ENCODE data around the gene TMEM204. TPM values are rescaled to one million over a fixed set of nuclear protein-coding genes. Genes with fewer than 3 reads are reported as not detected.

The TMEM204 gene
- total and polyA plus RNA-seq, 2 donors (not counting 1 experiment from before 2014, with no cell fraction given), result 10.9 to 12.4 TPM

- DNase-seq (ENCODE audit: low read depth in 2 of 2), result no peak
- Histone ChIP-seq H3K79me2 (ENCODE audit: control insufficient read depth, insufficient read depth, low read length) (no peaks in the 10 kb centered on the region), H3K4me3 (replicated peaks in 1 of 4; ENCODE audit: control extremely low read depth in 1 of 4, insufficient read depth in 1 of 4, low read depth in 3 of 4, low read length in 4 of 4) (no peak overlapping the region), H3K9ac (ENCODE audit: insufficient read depth, low read length) (no peak overlapping the region), H3K36me3 (ENCODE audit: control insufficient read depth, insufficient read depth, low read length) (peaks cover 3% of the 10 kb centered on the region), H3K4me2 (ENCODE audit: extremely low read depth, insufficient read depth, low read length) (no peak overlapping the region), H3K27ac (ENCODE audit: insufficient read depth, low read length) (no peak overlapping the region), H3K9me3 (ENCODE audit: control insufficient read depth, insufficient read depth, low read depth, low read length) (no peaks in the 10 kb centered on the region), H3K4me1 (ENCODE audit: control insufficient read depth, extremely low read depth, insufficient read depth, low read length) (no peaks in the 10 kb centered on the region), H4K20me1 (ENCODE audit: control insufficient read depth, extremely low read depth, insufficient read depth, low read length) (no peaks in the 10 kb centered on the region), H2AFZ (ENCODE audit: low read length) (no peak overlapping the region), H3K27me3 (ENCODE audit: control insufficient read depth, insufficient read depth, low read length) (no peaks in the 10 kb centered on the region)
- TF ChIP-seq EZH2 (IDR thresholded peaks at IDR 0.05; ENCODE audit: low read length, missing control alignments) (no peak), CTCF (conservative IDR thresholded peaks at IDR 0.05 in 1 of 2, IDR thresholded peaks at IDR 0.05 in 1 of 2; ENCODE audit: low read depth in 1 of 2, low read length in 2 of 2) (no peak)
Measured at GRCh38 chr16:1561266-1561665, 27.8 kb downstream of the TMEM204 start.

GRCh38 chr16:1561836-1562235, 28.4 kb downstream of the TMEM204 start:
- H3K4me1 ChIP-seq (ENCODE audit: control insufficient read depth, extremely low read depth, insufficient read depth, low read length), result no peaks in the 10 kb centered on the region
- no peak overlapping the region for H3K4me2 ChIP-seq (ENCODE audit: extremely low read depth, insufficient read depth, low read length)
- no peak overlapping the region for H2AFZ ChIP-seq (ENCODE audit: low read length)
- H4K20me1 ChIP-seq (ENCODE audit: control insufficient read depth, extremely low read depth, insufficient read depth, low read length), result no peaks in the 10 kb centered on the region
- no peaks in the 10 kb centered on the region for H3K27me3 ChIP-seq (ENCODE audit: control insufficient read depth, insufficient read depth, low read length)
- no peak overlapping the region for H3K27ac ChIP-seq (ENCODE audit: insufficient read depth, low read length)
- H3K4me3 ChIP-seq (replicated peaks in 1 of 4; ENCODE audit: control extremely low read depth in 1 of 4, insufficient read depth in 1 of 4, low read depth in 3 of 4, low read length in 4 of 4), result no peak overlapping the region
- TF ChIP-seq EZH2 (IDR thresholded peaks at IDR 0.05; ENCODE audit: low read length, missing control alignments), result no peak
- TF ChIP-seq CTCF (conservative IDR thresholded peaks at IDR 0.05 in 1 of 2, IDR thresholded peaks at IDR 0.05 in 1 of 2; ENCODE audit: low read depth in 1 of 2, low read length in 2 of 2), result no peak
- H3K36me3 ChIP-seq (ENCODE audit: control insufficient read depth, insufficient read depth, low read length), result peaks cover 2% of the 10 kb centered on the region
- no peak for DNase-seq (ENCODE audit: low read depth in 2 of 2)
- H3K9ac ChIP-seq (ENCODE audit: insufficient read depth, low read length), result no peak overlapping the region
- H3K9me3 ChIP-seq (ENCODE audit: control insufficient read depth, insufficient read depth, low read depth, low read length), result no peaks in the 10 kb centered on the region
- no peaks in the 10 kb centered on the region for H3K79me2 ChIP-seq (ENCODE audit: control insufficient read depth, insufficient read depth, low read length)

GRCh38 chr16:1563786-1564185, 30.3 kb downstream of the TMEM204 start:
- Histone ChIP-seq H3K4me3 (replicated peaks in 1 of 4; ENCODE audit: control extremely low read depth in 1 of 4, insufficient read depth in 1 of 4, low read depth in 3 of 4, low read length in 4 of 4) (no peak overlapping the region), H3K9me3 (ENCODE audit: control insufficient read depth, insufficient read depth, low read depth, low read length) (no peaks in the 10 kb centered on the region), H3K27me3 (ENCODE audit: control insufficient read depth, insufficient read depth, low read length) (no peaks in the 10 kb centered on the region), H4K20me1 (ENCODE audit: control insufficient read depth, extremely low read depth, insufficient read depth, low read length) (no peaks in the 10 kb centered on the region), H3K9ac (ENCODE audit: insufficient read depth, low read length) (no peak overlapping the region), H3K4me2 (ENCODE audit: extremely low read depth, insufficient read depth, low read length) (no peak overlapping the region), H2AFZ (ENCODE audit: low read length) (no peak overlapping the region), H3K27ac (ENCODE audit: insufficient read depth, low read length) (no peak overlapping the region), H3K79me2 (ENCODE audit: control insufficient read depth, insufficient read depth, low read length) (no peaks in the 10 kb centered on the region), H3K36me3 (ENCODE audit: control insufficient read depth, insufficient read depth, low read length) (no peaks in the 10 kb centered on the region), H3K4me1 (ENCODE audit: control insufficient read depth, extremely low read depth, insufficient read depth, low read length) (no peaks in the 10 kb centered on the region)
- no peak for DNase-seq (ENCODE audit: low read depth in 2 of 2)
- no peak for TF ChIP-seq CTCF (conservative IDR thresholded peaks at IDR 0.05 in 1 of 2, IDR thresholded peaks at IDR 0.05 in 1 of 2; ENCODE audit: low read depth in 1 of 2, low read length in 2 of 2)
- no peak for TF ChIP-seq EZH2 (IDR thresholded peaks at IDR 0.05; ENCODE audit: low read length, missing control alignments)

Measured in fibroblast of lung (primary cell).